H1 (cell line): ENCODE measurements around the gene DHRS4. TPM values are rescaled to one million over a fixed set of nuclear protein-coding genes. Genes with fewer than 3 reads are reported as not detected.
"Not testable (repeated sequence)": the region's sequence is repeated elsewhere in the genome, so short reads cannot be mapped to it uniquely, and the experiment has no call there.

Experiments used
- CTCF ChIA-PET: fragments of 300-600 bp; sonication (Branson Sonifier 250); formaldehyde crosslinking; loops from one replicate; lab custom pipeline; 2021; ENCODE audit not compliant: partially characterized antibody; lab: Charles Lee
- POLR2A ChIA-PET: fragments of 300-600 bp; sonication (Branson Sonifier 250); formaldehyde crosslinking; loops from one replicate; lab custom pipeline; 2021; ENCODE audit warnings: inconsistent platforms; ENCODE audit not compliant: partially characterized antibody; lab: Charles Lee
- DNase-seq, 2 experiments: peaks; one replicate each; pipeline versions ENCODE4 v3.0.0 to v3.0.0-alpha.2; 2010 to 2022; ENCODE audit warnings: low spot score in 2 of 2, low read depth in 1 of 2, mixed read lengths in 1 of 2
- FAIRE-seq: peaks from 2 replicates; lab custom pipeline; 2011; peaks lifted over from hg19 to GRCh38; lab: Jason Lieb, UNC
- H2AFZ ChIP-seq: 2 replicates; pipeline ENCODE4 v1.8.1; 2012; ENCODE audit warnings: low read length, inconsistent platforms
- H2AK5ac ChIP-seq: 2 replicates; pipeline ENCODE4 v1.6.1; 2013; ENCODE audit warnings: low read depth, low read length
- H2BK120ac ChIP-seq: replicated peaks from 2 replicates; pipeline ENCODE3; 2013; ENCODE audit warnings: low read depth, low read length, inconsistent platforms
- H2BK12ac ChIP-seq: 2 replicates; pipeline ENCODE4 v1.6.1; 2013; ENCODE audit warnings: low read depth, low read length
- H2BK15ac ChIP-seq: 2 replicates; pipeline ENCODE4 v1.6.1; 2013; ENCODE audit warnings: low read length
- H2BK20ac ChIP-seq: 2 replicates; pipeline ENCODE4 v1.6.1; 2013; ENCODE audit warnings: low read length
- H2BK5ac ChIP-seq: 2 replicates; pipeline ENCODE4 v1.6.1; 2013; ENCODE audit warnings: low read depth, low read length
- H3K14ac ChIP-seq: 2 replicates; pipeline ENCODE4 v1.6.1; 2013; ENCODE audit warnings: inconsistent platforms; ENCODE audit not compliant: insufficient read length
- H3K18ac ChIP-seq: 2 replicates; pipeline ENCODE4 v1.6.1; 2013; ENCODE audit warnings: low read length; ENCODE audit errors: extremely low read depth
- H3K23ac ChIP-seq: 2 replicates; pipeline ENCODE4 v1.6.1; 2013; ENCODE audit warnings: inconsistent platforms; ENCODE audit not compliant: insufficient read length
- H3K23me2 ChIP-seq: 2 replicates; pipeline ENCODE4 v1.6.1; 2013; ENCODE audit warnings: low read depth, low read length
- H3K27ac ChIP-seq: 2 replicates; pipeline ENCODE4 v1.6.1; 2011; ENCODE audit warnings: low read depth, low read length, inconsistent platforms
- H3K27me3 ChIP-seq, 4 experiments: replicated peaks in 1 of 4; 1 replicate in 1 of 4; 2 replicates in 3 of 4; pipeline versions ENCODE4 v1.6.1 to v1.8.1; 2011 to 2013; ENCODE audit warnings: low read length in 3 of 4, mild to moderate bottlenecking in 3 of 4, inconsistent platforms in 2 of 4, mixed read lengths in 2 of 4, moderate library complexity in 1 of 4; ENCODE audit not compliant: control insufficient read depth in 3 of 4, insufficient read depth in 3 of 4; ENCODE audit errors: extremely low read depth in 1 of 4
- H3K36me3 ChIP-seq, 4 experiments: 2 replicates each; pipeline versions ENCODE4 v1.6.1 to v1.8.1; 2011 to 2013; ENCODE audit warnings: mild to moderate bottlenecking in 4 of 4, low read length in 3 of 4, moderate library complexity in 2 of 4, control low read depth in 1 of 4, inconsistent platforms in 1 of 4; ENCODE audit not compliant: insufficient read depth in 4 of 4, control insufficient read depth in 2 of 4
- H3K4ac ChIP-seq: replicated peaks from 2 replicates; pipeline ENCODE3; 2013; ENCODE audit warnings: low read length, low read depth, mixed read lengths, inconsistent platforms; ENCODE audit not compliant: insufficient read length
- H3K4me1 ChIP-seq, 4 experiments: replicated peaks in 1 of 4; 1 replicate in 1 of 4; 2 replicates in 3 of 4; pipeline versions ENCODE4 v1.6.1 to v1.8.1; 2011 to 2013; ENCODE audit warnings: low read length in 3 of 4, inconsistent platforms in 2 of 4, mixed read lengths in 1 of 4; ENCODE audit not compliant: insufficient read depth in 4 of 4, control insufficient read depth in 3 of 4
- H3K4me2 ChIP-seq, 2 experiments: 2 replicates each; pipeline versions ENCODE4 v1.6.1 to v1.8.1; 2011 to 2013; ENCODE audit warnings: low read depth in 2 of 2, low read length in 2 of 2, control low read depth in 1 of 2, inconsistent platforms in 1 of 2, mild to moderate bottlenecking in 1 of 2; ENCODE audit not compliant: insufficient read depth in 1 of 2
- H3K4me3 ChIP-seq, 4 experiments: fragments of 200-600, 300-600 bp in 1 of 4; sonication (generic), shearing (Covaris generic), sonication (Bioruptor Twin) in 1 of 4; 2 replicates each; pipeline versions ENCODE4 v1.5.1 to v1.8.1; 2011 to 2016; ENCODE audit warnings: low read length in 4 of 4, low read depth in 3 of 4, control low read depth in 2 of 4, inconsistent platforms in 2 of 4, mild to moderate bottlenecking in 2 of 4, mixed read lengths in 1 of 4, moderate library complexity in 1 of 4; ENCODE audit not compliant: insufficient read depth in 2 of 4; ENCODE audit errors: extremely low read depth in 1 of 4
- H3K56ac ChIP-seq: replicated peaks from 2 replicates; pipeline ENCODE3; 2013; ENCODE audit warnings: low read depth, mild to moderate bottlenecking, mixed read lengths, low read length, inconsistent platforms; ENCODE audit not compliant: insufficient read length
- H3K79me1 ChIP-seq: 2 replicates; pipeline ENCODE4 v1.6.1; 2013; ENCODE audit warnings: low read depth, low read length, control low read depth
- H3K79me2 ChIP-seq, 2 experiments: 2 replicates each; pipeline versions ENCODE4 v1.6.1 to v1.8.1; 2012 to 2013; ENCODE audit warnings: low read length in 2 of 2, mild to moderate bottlenecking in 2 of 2, inconsistent platforms in 1 of 2; ENCODE audit not compliant: insufficient read depth in 2 of 2, control insufficient read depth in 1 of 2
- H3K9ac ChIP-seq, 4 experiments: replicated peaks in 1 of 4; 1 replicate in 1 of 4; 2 replicates in 3 of 4; pipeline versions ENCODE4 v1.6.1 to v1.8.1; 2011 to 2013; ENCODE audit warnings: low read depth in 3 of 4, low read length in 3 of 4, control low read depth in 2 of 4, mild to moderate bottlenecking in 2 of 4, moderate library complexity in 2 of 4, inconsistent platforms in 1 of 4; ENCODE audit errors: extremely low read depth in 1 of 4
- H3K9me3 ChIP-seq, 2 experiments: 2 replicates each; pipeline versions ENCODE4 v1.6.1 to v1.8.1; 2012 to 2013; ENCODE audit warnings: mild to moderate bottlenecking in 2 of 2, moderate library complexity in 2 of 2, control low read depth in 1 of 2, inconsistent platforms in 1 of 2, low read depth in 1 of 2, low read length in 1 of 2, mixed read lengths in 1 of 2; ENCODE audit not compliant: insufficient read depth in 2 of 2
- H4K20me1 ChIP-seq, 2 experiments: replicated peaks in 1 of 2; 2 replicates each; pipeline versions ENCODE3 to v1.8.1; 2011 to 2013; ENCODE audit warnings: inconsistent platforms in 2 of 2, low read length in 2 of 2, mild to moderate bottlenecking in 1 of 2; ENCODE audit not compliant: insufficient read depth in 2 of 2, control insufficient read depth in 1 of 2
- H4K5ac ChIP-seq: 2 replicates; pipeline ENCODE4 v1.6.1; 2013; ENCODE audit warnings: low read length, low read depth, mixed read lengths, inconsistent platforms; ENCODE audit not compliant: insufficient read length
- H4K8ac ChIP-seq: 2 replicates; pipeline ENCODE4 v1.8.0; 2013; ENCODE audit warnings: mild to moderate bottlenecking, moderate library complexity, low read length, inconsistent platforms; ENCODE audit not compliant: insufficient read depth; ENCODE audit errors: extremely low read depth
- H4K91ac ChIP-seq: replicated peaks from 2 replicates; pipeline ENCODE3; 2013; ENCODE audit warnings: low read length, mixed read lengths, inconsistent platforms; ENCODE audit not compliant: insufficient read length
- WGBS, 2 experiments: shearing (Covaris generic) in 1 of 2; methylation state at CpG; one replicate each; pipeline versions ENCODE4 v1.1.6 to v1.1.7; 2013 to 2015; ENCODE audit warnings: low lambda C conversion rate in 2 of 2, mixed read lengths in 2 of 2, inconsistent platforms in 1 of 2, low coverage in 1 of 2, missing lambda C conversion rate in 1 of 2; ENCODE audit not compliant: insufficient replicate concordance in 2 of 2, insufficient coverage in 1 of 2, insufficient read length in 1 of 2; ENCODE audit errors: extremely low coverage in 1 of 2, missing lambda C conversion rate in 1 of 2; 5-methylcytosine and 5-hydroxymethylcytosine counted together
- polyA plus RNA-seq, 7 experiments: library from polyadenylated mRNA; depleted of rRNA in 3 of 7; stranded (reverse) in 5 of 7; unstranded in 2 of 7; fragments of >200 nt in 5 of 7; fragments of 200-250 nt in 2 of 7; gene quantifications; 1 replicate in 5 of 7; 2 replicates in 1 of 7; 4 replicates in 1 of 7; pipeline versions ENCODE4 v1.2.1 to v1.2.3, GENCODE V29; 2011 to 2013; ENCODE audit warnings: missing spikeins in 2 of 7, mixed read lengths in 2 of 7
- total RNA-seq: library from RNA; stranded (reverse); fragmentation: NEBNext Ultra II Directional; extraction: Animal tissue kit (Norgen Biotek cat#: 25700); gene quantifications from 2 replicates; pipeline ENCODE4 v1.2.1, GENCODE V29; 2021

The DHRS4 gene
- total and polyA plus RNA-seq, 2 of the 8 experiments (the other 6 are each of a cell fraction or from before 2014, with no cell fraction given): 11.7 to 16.2 TPM

DNA sequence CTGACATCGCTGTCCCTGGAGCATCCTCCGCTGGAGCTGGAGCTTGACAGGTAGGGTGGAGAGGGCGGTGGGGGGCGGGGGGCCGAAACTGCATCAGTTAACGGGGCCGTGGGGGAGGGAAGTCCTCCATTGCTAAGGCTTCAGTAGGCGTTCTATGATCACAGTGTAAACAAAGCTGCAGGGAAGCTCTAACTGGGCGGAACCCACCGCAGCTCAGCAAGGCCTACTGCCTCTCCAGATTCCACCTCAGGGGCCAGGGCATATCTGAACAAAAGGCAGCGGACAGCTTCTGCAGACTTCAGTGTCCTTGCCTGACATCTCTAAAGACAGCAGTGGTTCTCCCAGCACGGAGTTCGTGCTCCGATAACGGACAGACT, 16.7 kb downstream of the DHRS4 start:
- 0 out of 8 replicates have a peak overlapping the region, but pooled peaks of 1 of the 4 experiments have one; percentile 46 for H3K4me3 ChIP-seq
- H4K20me1 ChIP-seq, H3K27me3 ChIP-seq, DNase-seq, H3K14ac ChIP-seq, FAIRE-seq, H4K5ac ChIP-seq, H3K18ac ChIP-seq, H2AFZ ChIP-seq, H3K23me2 ChIP-seq, H4K91ac ChIP-seq, H2AK5ac ChIP-seq, H4K8ac ChIP-seq, H2BK20ac ChIP-seq, H2BK5ac ChIP-seq, H2BK12ac ChIP-seq, H2BK15ac ChIP-seq, H3K56ac ChIP-seq, H3K9ac ChIP-seq, H3K79me1 ChIP-seq, POLR2A ChIA-PET, CTCF ChIA-PET, H3K79me2 ChIP-seq, H3K23ac ChIP-seq, H3K9me3 ChIP-seq, H3K36me3 ChIP-seq, H3K27ac ChIP-seq, H2BK120ac ChIP-seq, H3K4me1 ChIP-seq, H3K4ac ChIP-seq: not testable (repeated sequence)
- WGBS, 2 experiments: 79% methylated on average over 8 of the region's 15 CpGs; no CpG with 5 or more reads in 1 of the 2 experiments
- H3K4me2 ChIP-seq: peak overlapping the region in 1 of 2 experiments; percentile 59; a peak in 2 of 4 replicates
